Central memory CD8-positive, alpha-beta T cell (primary cell): ENCODE data around the gene SIPA1L3.

Experiments
- ATAC-seq: fragments of 150-1000 bp; cut with Tn5 transposase; replicated peaks from 2 replicates; pipeline ENCODE4 v1.10.0; 2022; ENCODE audit warnings: mild to moderate bottlenecking, moderate FRiP score, moderate number of reproducible peaks; ENCODE audit not compliant: poor library complexity, severe bottlenecking; ENCODE audit errors: extremely low read depth
- DNase-seq, 2 donors: peaks; one replicate each; pipeline ENCODE4 v3.0.0; 2021; ENCODE audit warnings: low spot score in 2 of 2
- H3K27ac Mint-ChIP-seq: one replicate; pipeline ENCODE4 v1.8.0; 2022; ENCODE audit warnings: low read depth, mild to moderate bottlenecking, moderate library complexity, mixed read lengths
- H3K27me3 Mint-ChIP-seq: one replicate; pipeline ENCODE4 v1.8.0; 2022; ENCODE audit warnings: mixed read lengths
- H3K36me3 Mint-ChIP-seq: one replicate; pipeline ENCODE4 v1.8.0; 2022; ENCODE audit warnings: mild to moderate bottlenecking, moderate library complexity, mixed read lengths; ENCODE audit not compliant: insufficient read depth
- H3K4me1 Mint-ChIP-seq: one replicate; pipeline ENCODE4 v1.8.0; 2022; ENCODE audit warnings: mixed read lengths
- H3K4me3 Mint-ChIP-seq: one replicate; pipeline ENCODE4 v1.8.0; 2022; ENCODE audit warnings: mild to moderate bottlenecking, moderate library complexity, mixed read lengths
- H3K9me3 Mint-ChIP-seq: one replicate; pipeline ENCODE4 v1.8.0; 2022; ENCODE audit warnings: mixed read lengths

SIPA1L3 gene

DNA sequence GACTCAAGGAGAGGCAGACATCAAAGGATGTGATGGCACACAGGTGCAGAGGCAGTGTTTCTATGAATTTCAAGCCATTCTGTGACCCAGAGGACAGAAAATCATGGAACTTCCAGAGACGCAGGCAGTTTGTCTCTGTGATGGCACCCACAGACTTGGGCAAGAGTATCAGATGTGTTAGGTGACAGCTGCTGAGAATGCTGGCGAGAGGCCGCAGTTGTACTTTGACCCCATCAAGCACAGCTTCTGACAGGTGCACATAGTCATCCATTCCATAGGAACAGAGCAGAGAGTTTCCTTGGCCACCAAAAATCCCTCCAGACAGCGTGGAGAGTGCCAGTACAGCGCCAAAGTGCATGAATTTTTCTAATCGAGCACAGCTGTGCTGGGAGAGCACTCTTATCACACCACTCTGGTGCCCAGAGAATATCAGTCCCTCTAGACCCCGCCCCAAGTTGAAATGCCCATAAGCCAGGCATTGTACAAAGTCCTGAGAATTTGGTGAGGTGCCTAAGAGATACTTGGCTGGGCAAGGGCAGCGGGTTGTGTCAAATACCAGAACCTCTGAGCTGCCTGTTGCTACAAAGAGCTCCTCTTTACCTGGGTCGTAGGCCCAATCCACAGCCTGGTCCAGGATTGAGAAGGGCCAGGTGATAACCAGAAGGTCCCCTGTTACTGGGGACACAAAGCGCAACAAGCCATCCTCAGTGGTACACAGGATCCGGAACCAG is 13.0 kb upstream of the SIPA1L3 start:
- peaks cover 23% of the 10 kb centered on the region for H3K27me3 Mint-ChIP-seq
- H3K4me1 Mint-ChIP-seq: no peaks in the 10 kb centered on the region
- no peak overlapping the region for H3K4me3 Mint-ChIP-seq
- no peak for DNase-seq
- no peaks in the 10 kb centered on the region for H3K9me3 Mint-ChIP-seq
- no peaks in the 10 kb centered on the region for H3K36me3 Mint-ChIP-seq
- no peak overlapping the region for H3K27ac Mint-ChIP-seq
- ATAC-seq: no peak

DNA sequence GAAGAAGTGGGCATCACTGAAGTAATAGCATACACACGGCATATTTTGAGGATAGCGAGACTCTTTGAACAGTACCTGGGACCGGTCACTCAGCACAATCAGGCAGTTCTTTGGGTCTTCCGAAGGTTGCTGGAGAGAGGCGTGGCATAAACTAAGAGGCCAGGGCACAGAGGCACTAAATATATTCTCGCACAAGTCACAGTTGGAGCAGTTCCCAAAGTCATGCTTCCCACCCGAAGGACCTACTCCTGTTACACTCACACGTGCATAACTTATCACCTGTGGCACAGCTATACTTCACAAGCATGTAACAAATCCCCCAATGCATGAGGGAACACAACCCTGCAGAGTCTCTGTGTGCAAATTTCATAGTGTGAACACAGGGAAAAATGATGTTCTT is 10.8 kb upstream of the SIPA1L3 start:
- Mint-ChIP-seq H3K36me3 (no peaks in the 10 kb centered on the region), H3K4me1 (no peaks in the 10 kb centered on the region), H3K27me3 (peaks cover 23% of the 10 kb centered on the region), H3K4me3 (no peak overlapping the region), H3K9me3 (no peaks in the 10 kb centered on the region), H3K27ac (no peak overlapping the region)
- DNase-seq: no peak
- no peak for ATAC-seq

DNA sequence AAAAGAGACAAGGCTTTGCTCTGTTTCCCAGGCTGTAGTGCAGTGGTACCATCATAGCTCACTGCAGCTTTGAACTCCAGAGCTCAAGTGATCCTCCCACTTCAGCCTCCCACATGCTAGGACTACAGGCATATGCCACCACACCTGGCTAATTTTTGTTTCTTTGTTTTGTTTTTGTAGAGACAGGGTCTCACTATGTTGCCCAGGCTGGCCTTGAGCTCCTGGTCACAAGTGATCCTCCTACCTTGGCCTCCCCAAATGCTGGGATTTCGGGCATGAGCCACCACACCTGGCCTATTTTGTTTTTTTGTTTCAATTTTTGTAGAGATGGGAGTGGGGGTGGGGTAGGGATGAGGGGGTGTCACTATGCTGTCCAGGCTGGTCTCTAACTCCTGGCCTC is 7.6 kb upstream of the SIPA1L3 start:
- DNase-seq (no peak), ATAC-seq (no peak)
- no peaks in the 10 kb centered on the region for H3K27me3 Mint-ChIP-seq

DNA sequence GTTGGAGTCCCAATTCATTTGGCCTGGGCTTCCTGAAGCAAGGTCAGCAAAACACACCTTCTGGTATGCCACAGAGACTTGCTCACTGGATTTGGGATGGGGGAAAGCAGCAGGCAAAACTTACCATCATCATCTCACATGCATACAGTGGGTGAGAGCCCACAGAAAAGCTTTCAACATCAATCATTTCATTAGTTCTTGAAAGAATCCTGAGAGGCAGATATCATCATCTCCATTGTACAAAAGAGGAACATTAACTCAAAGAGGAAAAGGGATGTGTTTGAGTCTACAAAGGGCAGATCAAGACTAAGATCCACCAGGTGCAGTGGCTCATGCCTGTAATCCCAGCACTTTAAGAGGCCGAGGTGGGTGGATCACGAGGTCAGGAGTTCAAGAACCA is 7.0 kb upstream of the SIPA1L3 start:
- Mint-ChIP-seq H3K27me3 (no peaks in the 10 kb centered on the region), H3K4me3 (no peak overlapping the region), H3K36me3 (no peaks in the 10 kb centered on the region), H3K4me1 (no peaks in the 10 kb centered on the region), H3K27ac (no peak overlapping the region), H3K9me3 (no peaks in the 10 kb centered on the region)
- DNase-seq (no peak), ATAC-seq (no peak)

More for the DNA sequence above, 7.6 kb upstream of the SIPA1L3 start:
- Mint-ChIP-seq H3K27ac (no peak overlapping the region), H3K9me3 (no peaks in the 10 kb centered on the region), H3K4me3 (no peak overlapping the region), H3K4me1 (no peaks in the 10 kb centered on the region), H3K36me3 (no peaks in the 10 kb centered on the region)

DNA sequence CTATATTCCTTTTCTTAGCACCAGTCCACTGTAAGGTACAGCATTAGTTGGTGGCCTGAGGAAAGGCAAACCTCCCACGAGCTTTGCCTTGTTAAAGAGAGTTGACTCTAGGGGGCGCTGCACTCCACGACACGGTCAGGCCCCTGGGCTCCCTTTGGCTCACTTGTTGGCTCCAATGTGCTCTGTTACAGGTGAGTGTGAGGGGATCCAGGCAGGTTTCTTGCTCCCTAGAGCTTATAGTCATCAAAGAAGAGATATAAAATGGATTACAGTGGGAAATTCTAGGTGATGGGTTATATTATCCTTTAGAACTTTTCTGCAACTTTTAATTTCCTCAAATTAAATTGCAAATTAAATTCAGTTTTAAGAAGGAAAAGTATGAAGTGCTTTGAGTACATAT is 4.3 kb upstream of the SIPA1L3 start:
- H3K9me3 Mint-ChIP-seq: no peaks in the 10 kb centered on the region
- H3K36me3 Mint-ChIP-seq: peaks cover 3% of the 10 kb centered on the region
- H3K27me3 Mint-ChIP-seq: no peaks in the 10 kb centered on the region
- ATAC-seq: no peak
- peaks cover 8% of the 10 kb centered on the region for H3K4me1 Mint-ChIP-seq
- H3K27ac Mint-ChIP-seq: no peak overlapping the region
- DNase-seq: peak; percentile 51 to 71
- H3K4me3 Mint-ChIP-seq: no peak overlapping the region

DNA sequence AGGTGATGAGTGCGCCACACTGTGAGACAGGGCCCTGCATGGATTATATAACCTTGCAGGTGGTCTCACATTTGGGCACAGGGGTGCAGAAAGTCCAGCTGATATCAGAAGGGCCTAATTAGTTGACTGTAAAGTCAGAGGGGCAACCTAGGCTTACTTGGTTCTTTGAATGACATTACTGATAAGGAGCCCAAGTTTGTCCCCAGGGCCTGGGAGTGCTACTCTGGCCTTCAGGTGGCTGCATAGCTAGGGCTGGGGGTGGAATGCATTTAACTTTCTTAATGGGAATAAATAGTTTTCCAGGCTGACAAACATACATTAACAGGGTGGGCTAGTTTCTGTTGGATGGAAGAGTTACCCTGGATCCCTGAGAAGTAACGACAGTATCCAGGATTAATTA is 3.9 kb upstream of the SIPA1L3 start:
- H3K4me1 Mint-ChIP-seq: peaks cover 11% of the 10 kb centered on the region
- H3K4me3 Mint-ChIP-seq: no peak overlapping the region
- ATAC-seq (no peak), DNase-seq (no peak)
- H3K36me3 Mint-ChIP-seq: peaks cover 3% of the 10 kb centered on the region
- no peak overlapping the region for H3K27ac Mint-ChIP-seq
- H3K9me3 Mint-ChIP-seq: no peaks in the 10 kb centered on the region
- no peaks in the 10 kb centered on the region for H3K27me3 Mint-ChIP-seq

DNA sequence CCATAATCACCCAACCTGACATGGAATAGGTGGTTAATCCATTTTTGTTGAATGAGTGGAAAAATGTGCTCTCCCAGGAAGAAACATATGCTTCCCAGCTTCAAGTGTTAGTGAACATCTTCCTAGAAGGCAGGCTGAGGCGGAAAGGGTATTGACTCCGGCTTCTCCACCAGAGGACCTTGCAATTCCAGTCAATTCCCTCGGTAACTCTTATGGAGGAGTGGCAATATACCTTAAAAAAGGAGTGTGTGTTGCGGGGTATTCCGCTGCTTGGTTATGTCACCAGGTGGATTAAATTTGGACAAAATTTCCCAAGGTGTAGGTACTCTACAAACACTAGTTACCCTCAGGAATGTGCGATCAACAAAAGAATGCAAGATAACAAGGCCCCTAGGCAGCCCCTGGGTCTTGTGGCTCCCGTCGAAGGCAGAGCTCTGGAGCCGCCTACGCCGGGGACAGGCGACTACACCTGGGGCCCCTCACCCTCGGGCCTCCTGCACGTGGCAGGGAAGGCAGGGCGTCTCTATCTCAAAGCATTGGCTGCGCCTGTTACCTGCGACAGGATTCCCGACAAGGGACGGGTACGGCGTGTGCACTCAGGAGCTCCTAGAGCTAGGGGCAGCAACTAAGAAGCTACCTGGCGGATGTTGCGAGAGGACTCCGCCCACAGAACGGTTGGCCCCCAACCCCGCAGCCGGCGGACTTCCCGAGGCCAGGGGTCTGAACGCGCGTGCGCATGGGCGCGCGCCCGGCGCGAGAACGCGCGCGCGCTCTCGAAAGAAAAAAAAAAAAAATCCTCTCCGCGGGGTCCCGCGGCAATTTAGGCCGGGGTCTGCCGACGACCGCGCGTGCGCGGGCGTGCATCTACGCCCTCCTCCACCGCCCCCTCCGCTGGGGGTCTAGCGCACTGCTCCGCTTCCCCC is 801 bp upstream of the SIPA1L3 start, which contains the start of gene WDR87:
WDR87 (minus strand) TSS at position 649 of the 923 bp plus-strand sequence. CDS start 8,355 bp downstream, outside the sequence.
- no peaks in the 10 kb centered on the region for H3K27me3 Mint-ChIP-seq
- H3K4me1 Mint-ChIP-seq: peaks cover 29% of the 10 kb centered on the region
- peaks cover 3% of the 10 kb centered on the region for H3K36me3 Mint-ChIP-seq
- peak; percentile 15 for ATAC-seq
- no peak for DNase-seq
- no peaks in the 10 kb centered on the region for H3K9me3 Mint-ChIP-seq
- peak within 1 kb of the TSS; percentile 91 for H3K4me3 Mint-ChIP-seq
- peak within 1 kb of the TSS; percentile 0 for H3K27ac Mint-ChIP-seq

DNA sequence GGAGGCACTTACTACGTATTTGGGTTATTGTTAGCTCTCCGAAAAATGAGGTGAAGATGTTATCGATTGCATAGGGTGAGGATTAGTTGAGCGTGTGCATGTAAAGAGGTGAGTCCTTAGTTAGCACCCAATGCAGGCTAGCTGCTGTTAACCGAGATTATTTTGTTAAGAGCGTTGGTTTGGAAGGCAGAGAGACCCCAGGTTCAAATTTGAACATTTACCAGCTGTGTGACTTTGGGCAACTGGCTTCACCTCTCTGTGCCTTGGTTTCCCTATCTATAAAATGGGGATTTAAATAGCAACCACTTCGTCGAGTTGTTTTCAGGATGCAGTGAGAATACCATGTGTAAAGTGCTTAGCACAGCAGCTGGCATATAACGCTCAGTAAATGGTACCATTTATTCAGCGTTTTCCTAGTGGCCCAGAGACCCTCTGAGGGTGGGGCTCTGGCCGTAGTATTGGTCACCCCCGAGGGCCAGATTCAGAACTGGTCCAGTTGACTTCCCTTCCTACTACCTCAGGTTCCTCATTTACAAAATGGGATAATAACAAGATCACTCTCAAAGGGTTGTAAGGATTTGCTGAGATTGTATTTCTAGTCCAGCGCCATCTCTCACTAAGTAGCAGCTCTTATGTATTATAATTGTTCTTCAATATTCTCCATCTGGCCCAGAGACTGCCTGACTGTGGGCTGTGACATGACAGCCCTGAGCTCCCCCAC is 887 bp downstream of the SIPA1L3 start:
- ATAC-seq (no peak), DNase-seq (no peak)
- H3K4me3 Mint-ChIP-seq: peak overlapping the region; percentile 91
- no peaks in the 10 kb centered on the region for H3K9me3 Mint-ChIP-seq
- no peaks in the 10 kb centered on the region for H3K27me3 Mint-ChIP-seq
- peaks cover 3% of the 10 kb centered on the region for H3K36me3 Mint-ChIP-seq
- peaks cover 37% of the 10 kb centered on the region for H3K4me1 Mint-ChIP-seq
- peak overlapping the region; percentile 0 for H3K27ac Mint-ChIP-seq

DNA sequence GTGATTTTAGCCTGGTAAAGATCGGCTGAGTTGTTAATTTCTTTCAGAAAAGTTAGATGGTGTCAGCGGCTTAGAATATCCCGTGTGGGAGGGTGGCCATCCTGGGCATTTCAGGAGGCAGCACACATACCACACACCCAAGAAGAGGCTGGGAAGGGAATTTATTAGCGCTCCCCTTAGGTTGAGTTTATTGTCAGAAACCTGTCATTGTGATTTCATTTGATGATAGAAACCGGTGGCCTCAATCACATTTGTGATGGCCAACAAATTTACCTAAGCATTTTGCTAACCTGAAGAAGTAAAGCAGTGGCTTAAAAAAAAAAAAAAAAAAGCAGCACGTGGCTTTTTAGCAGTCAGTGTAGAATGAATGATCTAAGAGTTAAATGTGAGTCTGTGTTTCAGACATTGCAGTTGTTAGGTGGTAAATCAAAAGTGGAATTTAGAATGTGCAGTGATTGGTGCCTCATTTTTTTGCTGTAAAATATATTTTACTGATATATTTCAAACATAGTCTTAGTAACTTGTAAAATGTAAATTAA is 2.7 kb downstream of the SIPA1L3 start:
- H3K9me3 Mint-ChIP-seq: no peaks in the 10 kb centered on the region
- ATAC-seq: no peak
- DNase-seq: no peak
- no peak overlapping the region for H3K4me3 Mint-ChIP-seq
- peaks cover 5% of the 10 kb centered on the region for H3K36me3 Mint-ChIP-seq
- peaks cover 43% of the 10 kb centered on the region for H3K4me1 Mint-ChIP-seq
- H3K27me3 Mint-ChIP-seq: no peaks in the 10 kb centered on the region
- H3K27ac Mint-ChIP-seq: no peak overlapping the region

DNA sequence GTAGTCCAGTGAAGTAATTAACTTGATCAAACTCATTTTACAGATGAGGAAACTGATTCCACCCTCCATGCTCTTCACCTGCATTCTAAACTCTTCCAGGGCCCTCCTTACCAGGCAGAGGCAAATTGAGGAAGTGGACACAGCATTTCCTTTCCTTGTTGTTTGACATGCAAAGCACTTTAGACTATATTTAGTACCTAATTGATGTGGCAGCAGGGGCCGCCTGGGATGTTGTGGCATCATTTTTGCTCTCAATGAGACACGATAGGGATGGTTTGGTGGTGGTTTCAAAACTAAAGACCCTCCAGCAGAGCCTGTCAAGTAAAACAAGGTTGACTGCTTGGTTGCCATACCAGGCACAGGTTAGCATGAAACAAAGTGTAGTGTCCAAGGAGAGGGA is 7.9 kb downstream of the SIPA1L3 start:
- DNase-seq: no peak
- Mint-ChIP-seq H3K4me1 (peaks cover 23% of the 10 kb centered on the region), H3K27ac (no peak overlapping the region), H3K4me3 (no peak overlapping the region), H3K36me3 (peaks cover 4% of the 10 kb centered on the region), H3K9me3 (no peaks in the 10 kb centered on the region), H3K27me3 (no peaks in the 10 kb centered on the region)
- no peak for ATAC-seq

DNA sequence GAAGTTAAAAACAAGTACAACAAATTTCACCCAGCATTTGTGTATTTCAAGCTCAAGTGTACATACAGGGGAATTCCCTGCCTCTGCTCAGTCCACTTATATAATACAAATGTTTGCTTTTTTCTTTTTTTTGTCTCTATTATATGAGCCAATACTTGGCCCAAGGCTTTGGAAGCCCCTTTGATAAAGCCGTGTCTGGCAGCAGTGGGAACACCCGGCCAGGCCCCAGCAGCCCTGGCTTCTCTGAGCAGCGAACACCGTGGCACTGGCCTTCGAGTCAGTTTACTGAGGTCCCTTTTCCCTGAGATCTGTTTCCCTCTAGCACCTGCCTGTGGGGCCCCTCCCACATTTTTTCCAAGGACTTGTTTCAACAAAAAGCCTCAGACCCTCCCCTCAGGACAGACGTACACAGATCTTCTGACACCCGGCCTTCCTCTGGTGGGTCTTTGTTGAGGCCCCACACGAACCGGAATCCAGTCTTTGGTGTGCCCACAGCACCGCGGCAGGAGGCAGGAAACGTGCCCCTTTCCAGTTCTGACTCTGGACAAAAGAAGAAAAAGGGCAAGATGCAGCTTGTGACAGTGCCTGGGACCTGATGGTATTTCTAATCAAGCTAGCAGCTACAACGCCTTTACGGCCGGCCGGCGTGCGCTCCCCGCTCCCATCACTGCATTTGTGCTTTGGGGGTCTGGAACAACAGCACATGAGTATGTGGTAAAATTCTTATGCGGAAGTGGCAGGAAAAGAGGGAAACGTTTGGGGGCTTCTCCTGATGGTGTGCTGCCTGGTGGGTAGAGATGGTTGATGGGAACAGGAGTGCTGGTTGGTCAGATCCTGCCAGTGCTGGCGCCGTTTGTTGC is 13.8 kb downstream of the SIPA1L3 start:
- peaks cover 7% of the 10 kb centered on the region for H3K36me3 Mint-ChIP-seq
- H3K27ac Mint-ChIP-seq: peak overlapping the region; percentile 65
- no peaks in the 10 kb centered on the region for H3K27me3 Mint-ChIP-seq
- peaks cover 18% of the 10 kb centered on the region for H3K4me1 Mint-ChIP-seq
- no peak overlapping the region for H3K4me3 Mint-ChIP-seq
- ATAC-seq (no peak), DNase-seq (no peak)
- H3K9me3 Mint-ChIP-seq: no peaks in the 10 kb centered on the region
